AML-193 (cell line): ENCODE results near the gene ZNF763.
"Not testable (repeated sequence)": the region's sequence is repeated elsewhere in the genome, so short reads cannot be mapped to it uniquely, and the experiment has no call there.

Source experiments
- DNase-seq, 2 experiments: peaks; one replicate each; lab custom pipeline; 2025; lab: John Stamatoyannopoulos, UW

Gene ZNF763

DNA sequence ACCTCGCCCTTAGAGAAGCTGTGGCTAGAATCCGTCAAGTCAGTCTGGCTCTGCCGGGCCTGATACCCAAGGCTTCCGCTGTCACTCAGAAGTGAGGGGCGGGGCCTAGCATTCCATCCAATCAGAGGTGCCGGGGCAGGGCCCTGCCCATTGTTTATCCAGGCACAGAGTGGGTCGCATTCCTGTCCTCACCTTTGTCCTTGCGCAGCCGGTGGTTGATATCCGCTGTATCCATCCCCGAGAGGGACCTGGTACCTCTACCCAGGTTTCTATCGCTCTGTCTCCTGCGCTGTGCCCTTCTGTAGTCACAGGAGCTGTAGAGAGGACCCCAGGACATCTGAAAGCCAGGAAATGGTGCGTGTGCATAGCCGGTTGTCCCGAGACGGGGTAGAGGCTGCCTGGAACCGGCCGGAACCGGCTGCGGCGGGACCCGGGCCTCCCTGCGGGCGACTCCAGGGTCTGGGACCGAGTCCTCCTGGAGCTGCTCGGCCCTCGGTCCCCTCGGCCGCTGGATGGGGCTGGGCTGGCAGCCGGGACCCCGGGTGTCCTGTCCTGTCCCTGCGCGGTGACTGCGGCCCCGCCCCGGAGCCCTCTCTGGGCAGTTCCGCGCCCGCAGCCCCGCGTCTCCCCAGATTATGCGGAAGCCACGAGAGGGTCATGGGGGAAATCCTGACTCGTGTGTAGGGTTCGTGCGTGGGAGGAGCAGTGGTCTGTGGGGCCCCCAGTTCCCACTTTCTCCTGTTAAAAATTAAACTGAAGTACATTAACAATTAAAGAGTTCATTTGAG is at the start of gene ZNF763:
Gene ZNF763 (plus strand): TSS at position 183 of the 788 bp plus-strand sequence. CDS start 169 bp downstream, at position 352.
- DNase-seq: peak; percentile 90

- DNase-seq: no peak
These were observed 42.9 kb upstream of the ZNF763 start for GRCh38 chr19:11921852-11922495.

- DNase-seq: peak; percentile 83 to 89
These were observed 39.8 kb upstream of the ZNF763 start, which contains the start of gene ZNF700 for GRCh38 chr19:11924886-11925650. Gene ZNF700 (plus strand): TSS chr19:11925107. CDS start chr19:11925211, 104 bp downstream.

GRCh38 chr19:11925651-11926187 is 39.1 kb upstream of the ZNF763 start:
- not testable (repeated sequence) for DNase-seq

GRCh38 chr19:11927227-11927626 is 37.6 kb upstream of the ZNF763 start:
- no peak for DNase-seq

DNA sequence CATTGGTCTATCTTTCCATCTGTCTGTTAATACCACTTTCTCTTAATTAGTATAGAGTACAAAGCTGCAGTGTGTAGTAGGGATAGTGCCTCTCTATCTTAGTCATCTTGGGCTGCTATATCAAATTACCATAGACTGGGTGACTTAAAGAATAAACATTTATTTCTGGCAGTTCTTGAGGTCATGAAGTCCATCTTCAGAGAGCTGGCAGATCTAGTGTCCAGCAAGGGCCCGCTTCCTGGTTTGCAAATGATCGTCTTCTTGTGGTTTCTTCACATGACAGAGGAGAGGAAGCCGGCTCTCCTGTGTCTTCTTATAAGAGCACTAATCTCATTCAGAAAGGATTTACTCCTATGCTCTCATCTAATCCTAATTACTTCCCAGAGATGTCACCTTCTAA is 33.8 kb upstream of the ZNF763 start:
- DNase-seq: no peak

DNA sequence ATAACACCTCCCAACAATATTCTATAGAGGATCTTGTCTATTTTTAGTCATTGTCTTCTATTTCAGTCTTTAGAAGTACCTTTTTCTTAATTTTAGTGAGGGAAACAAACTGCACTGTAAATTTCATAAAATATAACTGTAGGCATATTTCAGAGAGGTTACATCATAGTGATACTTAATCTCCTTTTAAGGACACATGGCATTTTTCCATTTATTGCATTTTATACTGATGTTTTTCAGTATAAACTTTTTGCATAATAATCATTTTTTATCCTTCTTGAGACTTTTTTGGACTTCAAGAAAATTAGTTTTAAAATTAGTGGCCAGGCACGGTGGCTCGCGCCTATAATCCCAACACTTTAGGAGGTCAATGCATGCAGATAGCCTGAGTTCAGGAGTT is 33.3 kb upstream of the ZNF763 start:
- DNase-seq: no peak

DNA sequence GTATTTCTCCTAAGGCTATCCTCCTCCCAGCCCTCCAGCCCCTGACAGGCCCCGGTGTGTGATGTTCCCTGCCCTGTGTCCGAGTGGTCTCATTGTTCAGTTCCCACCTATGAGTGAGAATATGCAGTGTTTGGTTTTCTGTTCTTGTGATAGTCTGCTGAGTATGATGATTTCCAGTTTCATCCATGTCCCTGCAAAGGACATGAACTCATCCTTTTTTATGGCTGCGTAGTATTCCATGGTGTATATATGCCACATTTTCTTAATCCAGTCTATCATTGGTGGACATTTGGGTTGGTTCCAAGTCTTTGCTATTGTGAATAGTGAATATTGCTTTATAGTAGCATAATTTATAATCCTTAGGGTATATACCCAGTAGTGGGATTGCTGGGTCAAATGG is 29.0 kb upstream of the ZNF763 start:
- not testable (repeated sequence) for DNase-seq

- not testable (repeated sequence) for DNase-seq
These were observed 26.5 kb upstream of the ZNF763 start for GRCh38 chr19:11938383-11938782.

GRCh38 chr19:11941361-11941887 is 23.4 kb upstream of the ZNF763 start:
- not testable (repeated sequence) for DNase-seq

GRCh38 chr19:11942008-11942842 is 22.6 kb upstream of the ZNF763 start:
- DNase-seq: no peak

DNA sequence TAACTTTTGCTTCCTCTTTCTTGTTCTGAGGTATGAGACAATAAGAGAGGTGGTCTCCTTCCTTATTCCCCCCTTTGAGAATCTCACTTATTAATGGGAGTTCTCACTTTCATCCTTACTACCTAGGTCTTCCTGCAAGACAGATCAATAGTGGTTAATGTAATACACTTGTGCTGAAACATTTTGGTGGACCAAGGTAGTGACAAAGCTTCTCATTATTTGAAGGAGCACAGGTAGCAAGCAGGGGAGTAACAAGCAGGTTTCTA is 22.1 kb upstream of the ZNF763 start:
- DNase-seq: no peak

- DNase-seq: no peak
These were observed 20.2 kb upstream of the ZNF763 start for GRCh38 chr19:11944656-11945055.

GRCh38 chr19:11948646-11949045 is 16.2 kb upstream of the ZNF763 start:
- no peak for DNase-seq

- DNase-seq: no peak
These were observed 15.6 kb upstream of the ZNF763 start for GRCh38 chr19:11949201-11949600.

DNA sequence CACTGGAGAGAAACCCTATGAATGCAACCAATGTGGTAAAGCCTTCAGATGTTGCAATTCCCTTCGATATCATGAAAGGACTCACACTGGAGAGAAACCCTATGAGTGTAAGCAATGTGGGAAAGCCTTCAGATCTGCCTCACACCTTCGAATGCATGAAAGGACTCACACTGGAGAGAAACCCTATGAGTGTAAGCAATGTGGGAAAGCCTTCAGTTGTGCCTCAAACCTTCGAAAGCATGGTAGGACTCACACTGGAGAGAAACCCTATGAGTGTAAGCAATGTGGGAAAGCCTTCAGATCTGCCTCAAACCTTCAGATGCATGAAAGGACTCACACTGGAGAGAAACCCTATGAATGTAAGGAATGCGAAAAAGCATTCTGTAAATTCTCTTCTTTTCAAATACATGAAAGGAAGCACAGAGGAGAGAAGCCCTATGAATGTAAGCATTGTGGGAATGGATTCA is 15.2 kb upstream of the ZNF763 start:
- DNase-seq: not testable (repeated sequence)

DNA sequence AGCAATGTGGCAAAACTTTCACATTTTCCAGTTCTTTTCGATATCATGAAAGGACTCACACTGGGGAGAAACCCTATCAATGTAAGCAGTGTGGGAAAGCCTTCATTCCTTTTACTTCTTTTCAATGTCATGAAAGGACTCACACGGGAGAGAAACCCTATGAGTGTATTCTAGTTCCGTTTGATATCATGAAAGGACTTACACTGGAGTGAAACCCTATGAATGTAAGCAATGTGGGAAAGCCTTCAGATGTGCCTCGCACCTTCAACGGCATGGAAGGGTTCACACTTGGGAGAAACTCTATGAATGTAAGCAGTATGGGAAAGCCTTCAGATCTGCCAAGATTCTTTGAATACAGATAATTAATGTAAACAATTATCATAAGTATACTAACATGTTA is 14.5 kb upstream of the ZNF763 start:
- DNase-seq: no peak

DNA sequence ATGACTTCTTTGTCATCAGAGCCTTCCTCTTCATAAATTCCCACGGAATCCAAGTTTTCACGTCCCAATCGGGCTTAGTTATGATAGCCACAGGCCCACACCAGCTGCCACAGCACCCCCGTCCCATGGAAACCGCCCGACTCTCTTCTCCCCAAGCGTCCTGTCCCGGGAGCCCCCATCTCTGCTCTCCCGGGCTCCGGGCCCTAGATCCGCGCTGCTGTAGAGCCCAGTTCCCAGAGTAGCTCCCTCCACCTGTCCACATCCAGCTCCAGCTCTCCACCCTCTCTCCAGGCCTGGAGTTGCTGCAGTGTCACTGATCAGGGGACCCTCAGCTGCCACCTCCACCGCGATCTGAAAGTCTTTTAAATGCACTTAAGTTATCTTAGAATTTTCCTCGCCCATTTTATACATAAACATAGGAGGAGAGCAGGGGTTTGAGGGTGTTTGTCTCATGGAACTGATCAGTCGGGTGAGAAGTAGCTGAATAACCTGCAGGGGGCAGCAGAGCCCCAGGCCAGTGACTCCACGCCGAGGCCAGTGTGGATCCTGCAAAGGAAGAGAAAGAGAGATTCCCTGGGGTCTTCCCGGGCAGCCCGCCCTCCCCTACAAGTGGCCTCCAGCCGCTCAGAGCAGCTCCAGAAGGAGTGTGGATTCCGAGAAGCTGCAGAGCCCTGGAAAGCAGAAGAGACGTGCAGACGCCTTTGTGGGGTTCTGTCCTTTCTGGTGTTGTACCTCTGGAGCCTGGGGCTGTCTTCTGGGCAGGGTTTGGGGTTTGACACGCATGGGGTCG is 1.1 kb upstream of the ZNF763 start:
- peak; percentile 54 to 71 for DNase-seq

GRCh38 chr19:11964496-11964857 is 363 bp upstream of the ZNF763 start:
- DNase-seq: no peak

DNA sequence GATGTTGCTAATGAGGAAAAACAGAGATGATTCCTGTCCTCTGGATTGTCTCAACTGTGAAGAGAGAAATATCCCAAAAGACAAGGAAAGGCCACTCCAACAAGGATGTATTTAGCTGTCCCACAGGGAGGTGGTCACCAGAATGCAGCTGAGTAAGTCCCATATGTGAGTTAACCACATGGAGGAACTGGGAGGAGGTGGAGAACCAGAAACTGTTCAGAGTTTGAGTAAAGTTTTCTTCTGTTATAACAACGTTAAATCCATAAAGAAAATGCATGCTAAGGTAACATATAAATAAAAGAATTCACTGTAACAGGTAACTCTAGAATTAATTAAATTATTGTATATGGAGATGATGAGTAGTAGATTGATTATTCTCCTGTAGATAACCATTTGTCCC is 5.3 kb downstream of the ZNF763 start:
- DNase-seq: no peak

GRCh38 chr19:11971041-11971440 is 6.2 kb downstream of the ZNF763 start:
- DNase-seq: peak; percentile 66 to 75
